H9 (cell line): ENCODE results near the gene KTI12. TPM values are rescaled to one million over a fixed set of nuclear protein-coding genes. Genes with fewer than 3 reads are reported as not detected.

Source experiments
- DNase-seq: peaks from one replicate; pipeline ENCODE4 v3.0.0-alpha.2; 2017
- H2AFZ ChIP-seq: one replicate; pipeline ENCODE4 v1.6.1; 2013; ENCODE audit warnings: mild to moderate bottlenecking, low read length, control low read depth, moderate library complexity
- H2AK5ac ChIP-seq: 2 replicates; pipeline ENCODE4 v1.6.1; 2013; ENCODE audit warnings: low read length, control low read depth, mixed read lengths; ENCODE audit not compliant: insufficient read length
- H2BK120ac ChIP-seq: one replicate; pipeline ENCODE4 v1.6.1; 2013; ENCODE audit warnings: low read depth, mild to moderate bottlenecking, low read length, control low read depth, inconsistent platforms; ENCODE audit not compliant: poor library complexity, severe bottlenecking
- H2BK12ac ChIP-seq: 2 replicates; pipeline ENCODE4 v1.6.1; 2013; ENCODE audit warnings: low read length, control low read depth, mixed read lengths, low read depth; ENCODE audit not compliant: insufficient read length
- H2BK15ac ChIP-seq: 2 replicates; pipeline ENCODE4 v1.6.1; 2013; ENCODE audit warnings: low read depth, low read length, control low read depth
- H2BK20ac ChIP-seq: one replicate; pipeline ENCODE4 v1.6.1; 2013; ENCODE audit warnings: low read depth, mild to moderate bottlenecking, low read length, control low read depth, inconsistent platforms; ENCODE audit not compliant: poor library complexity, severe bottlenecking
- H2BK5ac ChIP-seq: 2 replicates; pipeline ENCODE4 v1.6.1; 2013; ENCODE audit warnings: low read length, control low read depth, mixed read lengths; ENCODE audit not compliant: insufficient read length
- H3K14ac ChIP-seq: 2 replicates; pipeline ENCODE4 v1.6.1; 2013; ENCODE audit warnings: low read length, control low read depth; ENCODE audit not compliant: insufficient read depth
- H3K18ac ChIP-seq: 2 replicates; pipeline ENCODE4 v1.6.1; 2013; ENCODE audit warnings: low read depth, mild to moderate bottlenecking, mixed read lengths, low read length, control low read depth; ENCODE audit not compliant: insufficient read length
- H3K23ac ChIP-seq: 2 replicates; pipeline ENCODE4 v1.6.1; 2013; ENCODE audit warnings: low read length, control low read depth, mixed read lengths, low read depth; ENCODE audit not compliant: insufficient read length
- H3K23me2 ChIP-seq: 2 replicates; pipeline ENCODE4 v1.6.1; 2013; ENCODE audit warnings: low read depth, mild to moderate bottlenecking, mixed read lengths, low read length, control low read depth; ENCODE audit not compliant: insufficient read length, poor library complexity, severe bottlenecking
- H3K27ac ChIP-seq: 2 replicates; pipeline ENCODE4 v1.5.1; 2013; ENCODE audit warnings: low read length, control low read depth, mixed read lengths, low read depth; ENCODE audit not compliant: insufficient read length
- H3K27me3 ChIP-seq: 2 replicates; pipeline ENCODE4 v1.6.1; 2013; ENCODE audit warnings: low read length, control low read depth, inconsistent platforms; ENCODE audit not compliant: insufficient read depth
- H3K4ac ChIP-seq: 2 replicates; pipeline ENCODE4 v1.6.1; 2013; ENCODE audit warnings: low read depth, mild to moderate bottlenecking, control low read depth, inconsistent platforms, low read length, moderate library complexity
- H3K4me1 ChIP-seq: 2 replicates; pipeline ENCODE4 v1.6.1; 2013; ENCODE audit warnings: low read length, control low read depth, inconsistent platforms; ENCODE audit not compliant: insufficient read depth
- H3K4me2 ChIP-seq: 2 replicates; pipeline ENCODE4 v1.6.1; 2013; ENCODE audit warnings: low read length, control low read depth, mixed read lengths; ENCODE audit not compliant: insufficient read length, insufficient read depth
- H3K56ac ChIP-seq: 2 replicates; pipeline ENCODE4 v1.6.1; 2013; ENCODE audit warnings: low read depth, mild to moderate bottlenecking, mixed read lengths, low read length, control low read depth; ENCODE audit not compliant: insufficient read length
- H3K79me1 ChIP-seq: 2 replicates; pipeline ENCODE4 v1.6.1; 2013; ENCODE audit warnings: low read depth, mild to moderate bottlenecking, moderate library complexity, low read length, control low read depth, inconsistent platforms; ENCODE audit not compliant: insufficient read depth, poor library complexity, severe bottlenecking
- H3K79me2 ChIP-seq: 2 replicates; pipeline ENCODE4 v1.6.1; 2013; ENCODE audit warnings: low read length, control low read depth, inconsistent platforms; ENCODE audit not compliant: insufficient read depth
- H3K9ac ChIP-seq: 2 replicates; pipeline ENCODE4 v1.6.1; 2013; ENCODE audit warnings: low read length, control low read depth, mixed read lengths; ENCODE audit not compliant: insufficient read length; ENCODE audit errors: extremely low read depth
- H3K9me3 ChIP-seq: one replicate; pipeline ENCODE4 v1.6.1; 2013; ENCODE audit warnings: low read depth, low read length, inconsistent platforms; ENCODE audit not compliant: control insufficient read depth
- H3T11ph ChIP-seq: one replicate; pipeline ENCODE4 v1.6.1; 2013; ENCODE audit warnings: mild to moderate bottlenecking, low read length, control low read depth, inconsistent platforms
- H4K20me1 ChIP-seq: one replicate; pipeline ENCODE4 v1.6.1; 2013; ENCODE audit not compliant: control insufficient read depth, insufficient read length, insufficient read depth
- H4K5ac ChIP-seq: 2 replicates; pipeline ENCODE4 v1.6.1; 2013; ENCODE audit warnings: low read depth, mild to moderate bottlenecking, mixed read lengths, low read length, control low read depth; ENCODE audit not compliant: insufficient read length
- H4K8ac ChIP-seq: replicated peaks from 2 replicates; pipeline ENCODE4 v1.6.1; 2013; ENCODE audit warnings: low read length, control low read depth, mixed read lengths, low read depth; ENCODE audit not compliant: insufficient read length
- H4K91ac ChIP-seq: 2 replicates; pipeline ENCODE4 v1.6.1; 2013; ENCODE audit warnings: low read depth, mild to moderate bottlenecking, moderate library complexity, mixed read lengths, low read length, control low read depth; ENCODE audit not compliant: insufficient read length
- H3K27ac Mint-ChIP-seq, 3 experiments: 2 replicates in 2 of 3; 3 replicates in 1 of 3; pipeline ENCODE4 v1.8.0; 2020 to 2021; ENCODE audit warnings: mixed read lengths in 3 of 3, mild to moderate bottlenecking in 1 of 3, moderate library complexity in 1 of 3
- H3K27me3 Mint-ChIP-seq: 2 replicates; pipeline ENCODE4 v1.8.0; 2021; ENCODE audit warnings: low read depth, mild to moderate bottlenecking, moderate library complexity, mixed read lengths
- H3K36me3 Mint-ChIP-seq, 3 experiments: 2 replicates in 2 of 3; 3 replicates in 1 of 3; pipeline ENCODE4 v1.8.0; 2020 to 2021; ENCODE audit warnings: low read depth in 3 of 3, mixed read lengths in 3 of 3; ENCODE audit not compliant: insufficient read depth in 1 of 3
- H3K4me1 Mint-ChIP-seq, 2 experiments: 2 replicates each; pipeline ENCODE4 v1.8.0; 2020; ENCODE audit warnings: mixed read lengths in 2 of 2
- H3K4me3 Mint-ChIP-seq, 2 experiments: 2 replicates in 1 of 2; 3 replicates in 1 of 2; pipeline ENCODE4 v1.8.0; 2020 to 2021; ENCODE audit warnings: mild to moderate bottlenecking in 2 of 2, mixed read lengths in 2 of 2, moderate library complexity in 1 of 2
- H3K9me3 Mint-ChIP-seq, 2 experiments: 2 replicates in 1 of 2; 3 replicates in 1 of 2; pipeline ENCODE4 v1.8.0; 2020; ENCODE audit warnings: mild to moderate bottlenecking in 2 of 2, mixed read lengths in 2 of 2, moderate library complexity in 1 of 2
- CTCF ChIP-seq: fragments of 200-600 bp; sonication (generic); conservative IDR thresholded peaks from 3 replicates; pipeline ENCODE4 v1.8.0; 2021; ENCODE audit warnings: antibody characterized with exemption, mild to moderate bottlenecking
- whole genome bisulfite sequencing: extraction: QIAGEN DNeasy Blood & Tissue Kit; methylation state at CpG from one replicate; pipeline ENCODE4 v1.1.7; 2013; ENCODE audit warnings: missing lambda C conversion rate, low lambda C conversion rate, mixed read lengths; ENCODE audit not compliant: insufficient read length; ENCODE audit errors: extremely low coverage; 5-methylcytosine and 5-hydroxymethylcytosine counted together
- total RNA-seq: library from RNA; stranded (reverse); gene quantifications from 2 replicates; pipeline ENCODE4 v1.2.1, GENCODE V29; 2021

KTI12 gene
- total RNA-seq, 1 experiment from 2014 or later: 16.7 TPM

GRCh38 chr1:52022133-52022532 lies 11.5 kb downstream of the KTI12 start:
- Histone ChIP-seq H4K91ac (no peak overlapping the region), H4K20me1 (no peaks in the 10 kb centered on the region), H2AFZ (no peak overlapping the region), H3K56ac (no peak overlapping the region), H4K5ac (no peak overlapping the region), H3T11ph (no peak overlapping the region), H3K14ac (no peak overlapping the region), H2AK5ac (no peak overlapping the region), H3K79me1 (no peaks in the 10 kb centered on the region), H2BK120ac (no peak overlapping the region), H2BK5ac (no peak overlapping the region), H3K9ac (no peak overlapping the region), H3K79me2 (no peaks in the 10 kb centered on the region), H3K18ac (no peak overlapping the region), H2BK15ac (no peak overlapping the region), H4K8ac (no peak overlapping the region), H2BK12ac (no peak overlapping the region), H3K4me1 (no peaks in the 10 kb centered on the region), H3K27me3 (no peaks in the 10 kb centered on the region), H3K4me2 (no peak overlapping the region), H3K27ac (no peak overlapping the region), H3K9me3 (no peaks in the 10 kb centered on the region), H3K23ac (no peak overlapping the region), H3K23me2 (no peaks in the 10 kb centered on the region), H3K4ac (no peak overlapping the region), H2BK20ac (no peak overlapping the region)
- H3K27me3 Mint-ChIP-seq: no peaks in the 10 kb centered on the region
- no peak overlapping the region for H3K4me3 Mint-ChIP-seq
- no CpG with 5 or more reads among the region's 2 CpGs for WGBS
- H3K4me1 Mint-ChIP-seq: no peaks in the 10 kb centered on the region
- H3K27ac Mint-ChIP-seq: no peak overlapping the region
- H3K9me3 Mint-ChIP-seq: no peaks in the 10 kb centered on the region
- peaks cover 31 to 58% (median 55%) of the 10 kb centered on the region in 3 experiments; a peak in 6 of 7 replicates for H3K36me3 Mint-ChIP-seq
- DNase-seq: no peak
- TF ChIP-seq CTCF: no peak
